Naive thymus-derived CD8-positive, alpha-beta T cell (primary cell): ENCODE results near the gene STARD3. TPM values are rescaled to one million over a fixed set of nuclear protein-coding genes. Genes with fewer than 3 reads are reported as not detected.

Experiments used
- ATAC-seq, 2 donors: fragments of 150-1000 bp; cut with Tn5 transposase in 1 of 2; sonication (Bioruptor Pico), chemical (Tn5 transposase) in 1 of 2; 1 replicate in 1 of 2; 2 replicates in 1 of 2; pipeline ENCODE4 v1.10.0; 2021; ENCODE audit warnings: mild to moderate bottlenecking in 2 of 2, moderate library complexity in 2 of 2
- POLR2A ChIA-PET: fragments of 350-600 bp; sonication (Branson Sonifier 250); formaldehyde crosslinking; loops from one replicate; lab custom pipeline; 2021; ENCODE audit warnings: antibody characterized with exemption; lab: Charles Lee
- DNase-seq, 10 donors: peaks; one replicate each; pipeline versions ENCODE4 v3.0.0 to v3.0.0-alpha.2; 2020 to 2022
- H3K27ac Mint-ChIP-seq, 10 donors: one replicate each; pipeline ENCODE4 v1.8.0; 2020 to 2022; ENCODE audit warnings: mild to moderate bottlenecking in 10 of 10, mixed read lengths in 10 of 10, moderate library complexity in 4 of 10, inconsistent platforms in 1 of 10
- H3K27me3 Mint-ChIP-seq, 5 donors: one replicate each; pipeline ENCODE4 v1.8.0; 2021 to 2022; ENCODE audit warnings: mixed read lengths in 5 of 5
- H3K36me3 Mint-ChIP-seq, 3 donors: one replicate each; pipeline ENCODE4 v1.8.0; 2020 to 2022; ENCODE audit warnings: mixed read lengths in 3 of 3, mild to moderate bottlenecking in 2 of 3, inconsistent platforms in 1 of 3
- H3K4me1 Mint-ChIP-seq, 4 donors: one replicate each; pipeline ENCODE4 v1.8.0; 2021 to 2022; ENCODE audit warnings: mixed read lengths in 4 of 4
- H3K4me3 Mint-ChIP-seq, 10 donors: one replicate each; pipeline ENCODE4 v1.8.0; 2020 to 2022; ENCODE audit warnings: mild to moderate bottlenecking in 10 of 10, mixed read lengths in 10 of 10, moderate library complexity in 6 of 10, inconsistent platforms in 1 of 10
- H3K9me3 Mint-ChIP-seq, 9 donors: one replicate each; pipeline ENCODE4 v1.8.0; 2020 to 2022; ENCODE audit warnings: mixed read lengths in 9 of 9, mild to moderate bottlenecking in 3 of 9, inconsistent platforms in 1 of 9, moderate library complexity in 1 of 9
- polyA plus RNA-seq, 3 donors: library from polyadenylated mRNA; unstranded; fragments of 300-500 nt; fragmentation: Illumina TruSeq; gene quantifications; one replicate each; pipeline ENCODE4 v1.2.3, GENCODE V29; 2021
- total RNA-seq, 8 experiments: library from RNA in 2 of 8; stranded (reverse) in 2 of 8; gene quantifications; one replicate each; pipeline ENCODE4 v1.2.3 and lab custom pipeline; 2021 to 2026

STARD3 gene
- total and polyA plus RNA-seq, 5 experiments from 2014 or later: 37.4 to 167 (median 51.6) TPM

DNA sequence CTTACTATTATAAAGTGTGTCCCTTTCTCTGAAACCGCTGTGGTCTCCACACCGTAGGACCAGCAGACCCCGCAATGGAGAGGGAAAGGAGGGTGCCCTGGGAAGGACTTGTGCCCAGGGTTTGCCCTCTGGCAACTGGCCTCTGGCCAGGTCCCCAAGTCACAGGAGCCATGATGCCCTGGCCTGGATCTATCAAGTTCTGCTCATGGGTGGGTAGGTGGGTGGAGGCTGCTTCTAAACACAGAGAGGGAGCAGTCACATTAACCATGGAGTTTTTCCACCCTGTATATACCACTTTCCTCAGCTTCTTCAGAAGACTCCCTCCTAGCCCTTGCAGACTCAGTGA, 19.9 kb upstream of the STARD3 start:
- no peak for DNase-seq

DNA sequence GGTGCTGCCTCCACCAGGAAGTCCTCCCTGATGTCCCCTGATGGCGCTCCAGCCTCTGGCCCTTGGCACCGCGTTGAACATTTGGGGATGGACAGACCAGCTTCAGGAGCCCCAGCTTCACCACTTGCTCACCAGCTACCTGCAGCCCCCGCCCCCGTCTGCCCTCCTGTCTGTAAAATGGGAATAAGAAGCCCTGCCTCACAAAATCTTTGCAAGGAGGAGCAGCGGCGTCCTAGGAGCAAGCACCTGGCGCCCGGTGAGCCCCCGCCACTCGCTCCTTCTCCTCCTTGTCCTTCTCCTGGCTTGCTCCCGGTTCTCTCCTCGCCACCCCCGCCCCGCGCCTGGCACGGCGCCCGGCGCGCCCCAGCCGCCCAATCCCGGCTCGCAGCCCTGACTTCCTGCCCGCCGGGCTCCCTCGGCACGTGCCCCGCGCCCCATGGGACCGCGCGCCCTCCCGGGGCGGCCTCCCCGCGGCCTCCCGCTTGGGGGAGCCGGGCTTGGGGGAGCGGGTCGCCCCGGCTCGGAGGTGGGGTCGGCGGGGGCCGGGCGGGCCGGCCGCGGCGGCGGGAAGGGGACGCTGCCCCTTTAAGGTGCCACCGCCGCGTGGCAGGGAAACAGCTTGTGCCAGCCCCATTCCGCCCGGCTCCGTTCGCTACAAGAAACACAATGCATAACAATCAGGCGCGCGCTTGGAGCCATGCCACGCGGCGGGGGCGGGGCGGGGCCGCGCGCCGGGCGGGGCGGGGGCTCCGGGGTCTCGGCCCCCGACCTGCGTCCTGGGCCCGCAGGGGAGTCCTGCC, 19.3 kb upstream of the STARD3 start:
- POLR2A ChIA-PET: interaction anchor here (0.6 to 7.1 kb wide), 7 partner anchors 9 to 363 kb away, joined by 3 to 55 read pairs (median 4); partner anchors contain the start of genes CDK12, MIEN1, PPP1R1B and PSMD3
- Mint-ChIP-seq H3K36me3 (no peaks in the 10 kb centered on the region), H3K27me3 (peaks cover 1 to 10% (median 6%) of the 10 kb centered on the region in 5 donors), H3K4me3 (peak overlapping the region; percentile 80 to 89 (median 84)), H3K9me3 (no peaks in the 10 kb centered on the region), H3K27ac (peak overlapping the region in 5 of 10 donors; percentile 56 to 84 (median 81)), H3K4me1 (peaks cover 5 to 21% (median 11%) of the 10 kb centered on the region in 4 donors)
- DNase-seq (peak; percentile 22 to 81 (median 53)), ATAC-seq (peak; percentile 74 to 76)

More for the DNA sequence above, 19.9 kb upstream of the STARD3 start:
- Mint-ChIP-seq H3K36me3 (no peaks in the 10 kb centered on the region), H3K9me3 (no peaks in the 10 kb centered on the region), H3K27me3 (peaks cover 1 to 10% (median 6%) of the 10 kb centered on the region in 5 donors), H3K27ac (peak overlapping the region in 2 of 10 donors; percentile 9 to 66), H3K4me3 (peak overlapping the region; percentile 11 to 84 (median 69)), H3K4me1 (peaks cover 4 to 16% (median 7%) of the 10 kb centered on the region in 4 donors)
- no peak for ATAC-seq
- POLR2A ChIA-PET: interaction anchor here (0.5 to 7.1 kb wide), 4 partner anchors 113 to 363 kb away, joined by 4 to 55 read pairs (median 4); partner anchors contain the start of genes CDK12, MIEN1 and PSMD3

- no peaks in the 10 kb centered on the region for H3K9me3 Mint-ChIP-seq
- peak overlapping the region; percentile 80 to 89 (median 84) for H3K4me3 Mint-ChIP-seq
- peaks cover 0 to 5% (median 0%) of the 10 kb centered on the region in 5 donors for H3K27me3 Mint-ChIP-seq
- H3K36me3 Mint-ChIP-seq: no peaks in the 10 kb centered on the region
- no peak for ATAC-seq
- DNase-seq: no peak
- peak overlapping the region in 6 of 10 donors; percentile 13 to 82 (median 58) for H3K27ac Mint-ChIP-seq
- POLR2A ChIA-PET: interaction anchor here (0.6 to 7.1 kb wide), 8 partner anchors 8 to 246 kb away, joined by 3 to 55 read pairs (median 4); partner anchors contain the start of genes CDK12, IKZF3, MIEN1 and PPP1R1B
- H3K4me1 Mint-ChIP-seq: peaks cover 7 to 27% (median 15%) of the 10 kb centered on the region in 4 donors
Observed at GRCh38 chr17:39618246-39618913, 18.6 kb upstream of the STARD3 start.

DNA sequence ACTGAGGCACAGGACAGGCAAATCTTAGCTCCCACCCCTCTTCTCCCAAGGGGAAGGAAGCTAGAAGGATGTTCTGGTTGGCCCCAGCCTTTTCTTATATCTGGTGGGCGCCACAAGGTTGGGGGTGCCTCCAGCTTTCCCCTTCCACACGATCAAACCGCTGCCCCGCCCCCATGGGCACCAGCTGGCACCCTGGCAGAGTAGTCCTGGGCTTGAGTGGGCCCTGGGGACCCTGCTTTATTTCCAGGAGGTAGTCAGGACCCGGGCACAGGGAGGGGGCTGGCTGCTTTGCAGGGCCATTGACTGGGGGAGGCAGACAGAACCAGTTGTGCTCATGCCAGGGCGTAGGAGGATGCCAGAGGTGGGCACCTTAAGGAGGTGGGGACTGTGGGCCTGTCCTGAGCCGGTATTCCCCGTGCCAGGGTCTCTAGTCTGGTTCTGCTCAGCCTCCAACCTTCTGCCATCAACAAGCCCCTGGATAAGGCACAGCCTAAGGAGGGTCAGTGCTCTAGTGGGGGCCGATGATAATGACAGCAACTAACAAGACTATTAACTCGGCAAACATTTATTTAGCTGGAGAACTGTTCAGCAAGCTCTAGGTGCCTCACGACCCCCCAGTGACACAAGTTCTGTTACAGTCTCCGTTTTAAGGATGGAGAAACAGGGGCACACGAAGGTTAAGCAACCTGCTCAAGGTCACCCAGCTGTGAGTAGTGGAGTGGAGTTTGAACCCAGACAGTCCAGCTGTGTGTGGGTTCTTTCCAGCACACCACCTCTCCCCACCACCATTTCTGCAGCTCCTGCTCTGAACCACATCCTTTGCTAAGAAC, 17.8 kb upstream of the STARD3 start:
- DNase-seq: no peak
- ATAC-seq: no peak
- Mint-ChIP-seq H3K4me3 (peak overlapping the region in 7 of 10 donors; percentile 36 to 89 (median 45)), H3K27ac (peak overlapping the region in 2 of 10 donors; percentile 20 to 29), H3K27me3 (peaks cover 0 to 5% (median 0%) of the 10 kb centered on the region in 5 donors), H3K9me3 (no peaks in the 10 kb centered on the region), H3K36me3 (no peaks in the 10 kb centered on the region), H3K4me1 (peaks cover 8 to 33% (median 17%) of the 10 kb centered on the region in 4 donors)
- POLR2A ChIA-PET: interaction anchor here (1.0 to 7.1 kb wide), 6 partner anchors 7 to 245 kb away, joined by 3 to 55 read pairs (median 4); partner anchors contain the start of genes IKZF3 and PPP1R1B

DNA sequence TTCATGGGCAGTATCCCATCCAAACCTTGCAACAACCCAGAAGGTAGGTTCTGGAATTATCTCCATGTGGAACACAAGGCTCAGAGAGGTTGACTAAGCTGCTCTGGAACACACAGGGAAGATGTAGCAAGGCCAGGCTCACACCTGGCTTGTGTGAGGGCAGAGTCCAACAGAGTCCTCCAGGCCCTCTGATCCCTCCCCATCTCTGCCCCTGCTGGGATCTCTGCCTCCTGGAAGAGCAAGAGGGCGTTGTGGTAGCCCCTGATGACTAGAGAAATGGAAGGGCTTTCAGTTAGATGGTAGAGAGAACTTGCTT, 17.2 kb upstream of the STARD3 start:
- no peak for ATAC-seq
- POLR2A ChIA-PET: interaction anchor here (1.2 to 7.1 kb wide), 3 partner anchors 113 to 245 kb away, joined by 3 to 55 read pairs (median 4); partner anchors contain the start of gene IKZF3
- H3K27me3 Mint-ChIP-seq: peaks cover 0 to 5% (median 4%) of the 10 kb centered on the region in 5 donors
- H3K4me3 Mint-ChIP-seq: no peak overlapping the region
- no peaks in the 10 kb centered on the region for H3K9me3 Mint-ChIP-seq
- H3K36me3 Mint-ChIP-seq: no peaks in the 10 kb centered on the region
- H3K27ac Mint-ChIP-seq: peak overlapping the region in 1 of 10 donors; percentile 20
- DNase-seq: no peak
- H3K4me1 Mint-ChIP-seq: peaks cover 11 to 36% (median 20%) of the 10 kb centered on the region in 4 donors

GRCh38 chr17:39621523-39622379, 15.2 kb upstream of the STARD3 start:
- POLR2A ChIA-PET: interaction anchor here (0.6 to 7.1 kb wide), 17 partner anchors 12 to 359 kb away, joined by 3 to 55 read pairs (median 4); partner anchors contain the start of genes CDK12, IKZF3, MIEN1 and PGAP3
- H3K27ac Mint-ChIP-seq: peak overlapping the region in 9 of 10 donors; percentile 5 to 75 (median 57)
- ATAC-seq: peak; percentile 54 to 67
- peak overlapping the region; percentile 26 to 82 (median 51) for H3K4me3 Mint-ChIP-seq
- peak; percentile 75 to 98 (median 87) for DNase-seq
- H3K36me3 Mint-ChIP-seq: peaks cover 0 to 4% (median 0%) of the 10 kb centered on the region in 3 donors
- H3K9me3 Mint-ChIP-seq: no peaks in the 10 kb centered on the region
- H3K27me3 Mint-ChIP-seq: peaks cover 8 to 25% (median 18%) of the 10 kb centered on the region in 5 donors
- peaks cover 15 to 41% (median 29%) of the 10 kb centered on the region in 4 donors for H3K4me1 Mint-ChIP-seq

- peaks cover 15 to 37% (median 31%) of the 10 kb centered on the region in 4 donors for H3K4me1 Mint-ChIP-seq
- peaks cover 0 to 4% (median 0%) of the 10 kb centered on the region in 3 donors for H3K36me3 Mint-ChIP-seq
- peak overlapping the region in 6 of 10 donors; percentile 54 to 75 (median 59) for H3K27ac Mint-ChIP-seq
- no peaks in the 10 kb centered on the region for H3K9me3 Mint-ChIP-seq
- POLR2A ChIA-PET: interaction anchor here (0.7 to 7.1 kb wide), 10 partner anchors 11 to 358 kb away, joined by 3 to 55 read pairs (median 6); partner anchors contain the start of genes CDK12, IKZF3, MIEN1 and PSMD3
- ATAC-seq (peak; percentile 4 to 12), DNase-seq (no peak)
- H3K27me3 Mint-ChIP-seq: peaks cover 8 to 27% (median 18%) of the 10 kb centered on the region in 5 donors
- H3K4me3 Mint-ChIP-seq: peak overlapping the region in 5 of 10 donors; percentile 47 to 82 (median 65)
Observed at GRCh38 chr17:39622380-39623006, 14.5 kb upstream of the STARD3 start.

- peak; percentile 69 to 90 (median 82) for DNase-seq
- peaks cover 15 to 39% (median 29%) of the 10 kb centered on the region in 4 donors for H3K4me1 Mint-ChIP-seq
Observed at GRCh38 chr17:39623356-39623950, 13.5 kb upstream of the STARD3 start.

GRCh38 chr17:39624313-39624712, 12.6 kb upstream of the STARD3 start:
- Mint-ChIP-seq H3K27ac (no peak overlapping the region), H3K36me3 (peaks cover 0 to 4% (median 0%) of the 10 kb centered on the region in 3 donors), H3K27me3 (peaks cover 13 to 40% (median 27%) of the 10 kb centered on the region in 5 donors), H3K4me1 (peaks cover 15 to 37% (median 28%) of the 10 kb centered on the region in 4 donors), H3K4me3 (peak overlapping the region in 1 of 10 donors; percentile 8), H3K9me3 (no peaks in the 10 kb centered on the region)
- ATAC-seq (no peak), DNase-seq (no peak)
- POLR2A ChIA-PET: interaction anchor here (0.6 to 1.4 kb wide), 4 partner anchors 64 to 206 kb away, joined by 3 to 5 read pairs (median 3); partner anchors contain the start of genes MIEN1 and PGAP3

More at GRCh38 chr17:39623356-39623950, 13.5 kb upstream of the STARD3 start:
- ATAC-seq: peak; percentile 70 to 72
- H3K36me3 Mint-ChIP-seq: peaks cover 0 to 4% (median 0%) of the 10 kb centered on the region in 3 donors
- POLR2A ChIA-PET: interaction anchor here (0.6 to 7.1 kb wide), 10 partner anchors 10 to 357 kb away, joined by 3 to 55 read pairs (median 6); partner anchors contain the start of genes MIEN1, PGAP3 and PSMD3
- H3K9me3 Mint-ChIP-seq: no peaks in the 10 kb centered on the region
- peak overlapping the region in 2 of 10 donors; percentile 17 to 78 for H3K27ac Mint-ChIP-seq
- H3K27me3 Mint-ChIP-seq: peaks cover 11 to 36% (median 23%) of the 10 kb centered on the region in 5 donors
- peak overlapping the region in 3 of 10 donors; percentile 22 to 50 (median 24) for H3K4me3 Mint-ChIP-seq
